ENCODE measurements around the gene INTS14.
A peak's percentile ranks its signal among the peaks of the same experiment; 100 is the strongest.
"Not testable (repeated sequence)": the region's sequence is repeated elsewhere in the genome, so short reads cannot be mapped to it uniquely, and the experiment has no call there.

The INTS14 gene

GRCh38 chr15:65633752-65634151, 22.8 kb upstream of the INTS14 start:
- no peak for DNase-seq
- intact Hi-C loops (cut with DNase I): no loop called here

DNA sequence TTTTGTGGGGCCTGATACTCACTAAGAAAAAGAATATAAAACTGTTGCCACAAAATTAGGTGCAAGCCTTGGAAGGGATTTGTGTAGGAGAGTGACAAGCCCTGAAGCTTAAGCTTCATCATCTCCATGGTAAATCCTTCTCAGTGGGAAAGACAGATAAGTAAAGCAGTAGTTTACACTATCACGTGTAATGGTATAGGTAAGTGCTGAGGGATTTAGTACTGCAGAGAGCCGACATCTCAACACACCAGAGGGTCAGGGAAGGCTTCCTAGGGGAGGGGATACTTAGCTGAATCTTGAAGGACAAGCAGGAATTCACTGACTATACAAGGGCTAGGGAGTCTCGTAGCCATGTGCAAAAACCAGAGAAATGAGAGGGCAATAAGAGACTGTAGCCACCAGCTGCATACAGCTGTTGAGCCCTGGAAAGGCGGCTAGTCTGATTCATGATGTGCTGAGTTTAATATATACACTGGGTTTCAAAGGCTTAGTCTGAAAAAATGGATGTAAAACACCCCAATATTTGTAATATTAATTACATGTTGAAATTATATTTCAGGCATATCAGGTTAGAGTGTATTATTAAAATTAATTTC, 21.9 kb upstream of the INTS14 start:
- intact Hi-C loops (cut with DNase I): no loop called here
- no peak for DNase-seq

DNA sequence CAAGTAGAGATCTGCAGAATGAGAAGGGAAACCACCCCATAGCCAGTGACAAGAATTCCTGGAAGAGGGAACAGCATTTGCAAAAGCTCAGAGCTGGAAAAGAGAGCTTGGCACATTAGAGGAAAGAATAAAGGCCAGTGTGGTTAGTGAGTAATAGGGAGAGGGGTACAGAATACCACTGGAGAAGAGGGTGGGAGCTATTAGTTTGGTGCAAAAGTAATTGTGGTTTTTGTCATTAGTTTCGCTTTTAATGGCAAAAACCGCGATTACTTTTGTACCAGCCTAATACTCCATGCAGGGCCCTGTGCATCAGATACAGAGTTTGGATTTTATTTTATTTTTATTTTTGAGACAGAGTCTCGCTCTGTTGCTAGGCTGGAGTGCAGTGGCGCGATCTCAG, 20.6 kb upstream of the INTS14 start:
- DNase-seq: no peak
- intact Hi-C loops (cut with DNase I): no loop called here

GRCh38 chr15:65630760-65631159, 19.8 kb upstream of the INTS14 start:
- DNase-seq: no peak
- intact Hi-C loops (cut with DNase I): no loop called here

- intact Hi-C loops (cut with DNase I): no loop called here
- no peak for DNase-seq
Measured at GRCh38 chr15:65629548-65629947, 18.6 kb upstream of the INTS14 start.

DNA sequence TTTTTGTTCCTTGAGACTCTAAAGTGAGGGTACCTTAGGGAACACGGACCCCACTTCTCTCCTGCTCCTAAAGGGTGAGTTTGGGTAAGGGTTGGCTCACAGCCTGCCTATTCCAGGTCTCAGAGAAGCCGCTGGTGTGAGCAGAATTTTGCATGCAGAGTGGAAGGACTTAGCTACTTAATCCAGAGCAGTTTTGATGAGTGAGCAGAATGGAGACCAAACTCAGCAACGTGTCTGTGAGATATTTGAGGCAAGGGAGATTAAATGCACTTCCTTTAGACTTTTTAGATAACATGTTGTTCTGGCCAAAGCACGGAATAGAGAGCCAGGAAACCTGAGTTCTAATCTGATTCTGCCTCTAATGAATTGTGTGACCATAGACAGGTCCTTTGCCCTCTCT, 15.9 kb upstream of the INTS14 start:
- DNase-seq: no peak
- intact Hi-C loops (cut with DNase I): no loop called here

DNA sequence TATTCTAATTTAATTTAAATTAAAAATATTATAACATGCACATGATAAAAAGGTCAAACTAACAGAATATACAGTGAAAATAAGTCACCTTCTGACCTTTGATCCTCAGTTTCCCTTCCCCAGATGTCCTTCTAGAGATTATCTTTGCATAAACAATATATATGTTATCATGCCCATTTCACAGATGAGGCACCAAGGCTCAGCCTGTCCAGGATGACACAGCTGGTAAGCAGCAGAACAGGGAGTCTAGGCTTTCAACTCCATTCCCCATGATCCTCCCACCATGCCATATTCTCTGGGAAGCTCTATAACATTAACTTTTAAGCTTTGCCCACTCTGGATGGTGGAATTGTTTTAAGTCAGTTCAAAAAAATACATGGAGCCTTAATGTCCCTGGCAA, 12.2 kb upstream of the INTS14 start:
- intact Hi-C loops (cut with DNase I): no loop called here
- DNase-seq: no peak

DNA sequence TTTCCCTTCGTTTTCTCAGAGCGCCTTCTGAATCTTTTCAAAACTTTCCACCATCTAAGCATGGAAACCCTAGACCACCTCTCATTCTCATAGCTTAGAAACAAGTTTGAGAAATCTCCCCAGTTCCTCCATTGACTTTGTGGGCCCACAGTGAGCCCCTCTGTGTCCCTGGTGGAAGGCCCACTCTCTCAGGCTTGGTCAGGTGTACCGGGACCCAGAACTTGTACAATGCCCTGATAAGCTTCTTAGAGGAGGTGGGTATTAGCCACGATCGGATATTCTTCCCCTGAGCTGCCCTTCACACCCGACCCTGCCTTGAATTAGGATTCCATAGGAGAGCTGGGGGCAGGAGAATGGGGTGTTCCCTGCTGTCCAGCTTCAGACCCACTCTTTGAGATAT, 10.7 kb upstream of the INTS14 start, which contains the start of gene SLC24A1:
Gene SLC24A1, plus strand, starts transcription at position 301 of the 400 bp plus-strand sequence. CDS start 2,143 bp downstream, outside the sequence.
- intact Hi-C loops (cut with DNase I): no loop called here
- DNase-seq: no peak

DNA sequence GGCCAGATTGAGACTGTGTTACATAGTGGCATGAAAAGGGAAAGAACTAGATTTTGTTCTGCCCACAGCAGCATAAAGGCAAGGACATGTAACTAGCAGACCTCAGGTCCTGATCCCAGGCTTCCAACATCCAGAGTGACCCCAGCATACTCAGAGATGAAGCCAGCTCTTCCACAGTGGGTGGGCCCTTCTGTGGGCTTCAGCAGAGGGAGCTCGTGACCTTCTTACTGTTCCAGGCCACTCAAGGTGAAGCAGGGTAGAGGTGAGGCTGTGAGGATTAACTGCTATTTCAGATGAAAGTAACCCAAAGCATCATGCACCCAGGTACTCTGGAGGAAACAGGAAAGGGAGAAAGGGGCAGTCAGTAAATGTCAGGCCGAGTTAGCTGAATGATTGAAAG, 9.9 kb upstream of the INTS14 start:
- intact Hi-C loops (cut with DNase I): no loop called here

GRCh38 chr15:65619626-65620290, 8.8 kb upstream of the INTS14 start:
- DNase-seq: no peak
- intact Hi-C loops (cut with DNase I): loop anchor here (10.0 kb wide), 1 partner anchor 675 kb away; the partner anchor contains the start of gene DIS3L

More for the DNA sequence above, 9.9 kb upstream of the INTS14 start:
- DNase-seq: no peak

DNA sequence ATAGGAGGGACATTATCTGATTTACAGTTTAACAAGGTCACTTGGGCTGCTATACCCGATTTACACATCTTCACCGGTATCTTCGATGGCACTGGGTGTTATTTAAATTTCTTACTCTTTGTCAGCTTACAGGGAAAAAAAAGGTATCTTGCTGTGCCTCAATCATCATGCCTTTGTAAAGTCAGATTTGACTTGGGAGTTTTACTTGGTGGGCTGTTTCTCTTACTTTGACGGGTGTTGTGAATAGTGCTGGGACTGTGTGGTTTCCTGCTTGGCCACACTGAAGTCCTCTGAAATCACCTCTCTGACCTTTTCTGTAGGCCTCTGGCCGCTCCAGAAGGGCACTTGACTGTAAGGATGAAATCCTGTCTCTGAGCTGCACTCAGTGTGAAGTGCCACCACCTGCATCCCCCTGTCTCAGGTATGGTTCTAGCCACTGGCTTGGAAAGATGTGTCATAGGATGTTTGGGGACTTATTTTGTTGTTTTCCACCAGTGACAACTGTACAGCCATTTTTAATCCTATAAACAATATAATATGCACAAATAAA, 7.7 kb upstream of the INTS14 start:
- intact Hi-C loops (cut with DNase I): loop anchor here (10.0 kb wide), 1 partner anchor 676 kb away; the partner anchor contains the start of gene DIS3L

GRCh38 chr15:65615887-65616286, 5.0 kb upstream of the INTS14 start:
- not testable (repeated sequence) for DNase-seq
- intact Hi-C loops (cut with DNase I): loop anchor here (10.0 kb wide), 1 partner anchor 679 kb away; the partner anchor contains the start of gene DIS3L

More for the DNA sequence above, 7.7 kb upstream of the INTS14 start:
- no peak for DNase-seq

DNA sequence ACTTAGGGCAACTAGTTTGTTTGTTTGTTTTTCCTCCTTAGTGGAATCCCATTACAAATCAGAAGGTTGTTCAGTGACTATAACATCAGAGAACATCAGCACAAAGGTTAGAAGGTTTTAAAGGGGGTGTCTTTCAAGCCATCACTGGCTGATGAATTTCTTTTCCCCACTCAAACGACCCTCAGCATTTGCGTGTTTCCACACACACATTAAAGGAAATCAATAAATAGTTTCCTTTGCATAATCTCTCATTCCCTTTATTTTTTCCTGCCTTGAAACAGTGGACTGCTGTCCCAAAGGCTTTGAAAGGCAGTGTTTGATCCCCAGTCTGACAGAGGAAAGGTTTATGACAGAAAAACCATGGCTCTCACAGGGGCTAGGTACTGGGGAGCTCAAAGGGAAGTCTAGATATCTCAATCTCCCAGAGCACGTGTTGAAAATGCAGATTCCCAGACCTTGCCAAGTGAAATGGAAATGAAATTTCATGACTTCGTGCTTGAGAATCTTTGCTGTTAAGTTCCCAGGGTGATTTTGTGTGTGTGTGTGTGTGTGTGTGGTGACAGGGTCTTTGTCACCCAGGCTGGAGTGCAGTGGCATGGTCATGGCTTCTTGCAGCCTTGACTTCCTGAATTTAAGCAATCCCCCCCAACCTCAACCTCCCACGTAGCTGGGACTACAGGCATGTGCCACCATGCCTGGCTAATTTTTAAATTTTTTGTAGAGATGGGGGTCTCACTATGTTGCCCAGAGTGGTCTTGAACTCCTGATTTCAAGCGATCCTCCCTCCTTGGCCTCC, 2.2 kb upstream of the INTS14 start:
- DNase-seq: no peak
- intact Hi-C loops (cut with DNase I): loop anchor here (10.0 kb wide), 1 partner anchor 682 kb away; the partner anchor contains the start of gene DIS3L

DNA sequence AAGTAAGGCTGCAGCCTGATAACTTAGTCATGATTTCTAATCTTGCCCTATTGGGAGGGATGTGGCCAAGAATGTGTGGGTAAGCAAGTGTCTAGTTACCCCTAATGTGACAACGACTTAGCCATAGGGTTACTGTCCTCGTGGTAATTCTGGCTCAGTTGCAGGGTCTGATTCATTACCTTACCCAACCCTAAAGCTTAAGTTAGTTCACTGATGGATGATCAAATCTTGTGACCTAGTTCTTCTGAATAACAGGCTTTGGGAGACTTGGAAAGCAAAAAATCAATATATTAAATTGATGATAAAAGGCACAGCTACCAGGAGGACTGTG, 1.6 kb upstream of the INTS14 start:
- intact Hi-C loops (cut with DNase I): loop anchor here (10.0 kb wide), 1 partner anchor 682 kb away; the partner anchor contains the start of gene DIS3L
- DNase-seq: no peak

- intact Hi-C loops (cut with DNase I): loop anchor here (10.0 kb wide), 1 partner anchor 683 kb away; the partner anchor contains the start of gene DIS3L
- DNase-seq: peak in 1 of 42 donors; percentile 6
Measured at GRCh38 chr15:65611888-65612615, 1.1 kb upstream of the INTS14 start.

DNA sequence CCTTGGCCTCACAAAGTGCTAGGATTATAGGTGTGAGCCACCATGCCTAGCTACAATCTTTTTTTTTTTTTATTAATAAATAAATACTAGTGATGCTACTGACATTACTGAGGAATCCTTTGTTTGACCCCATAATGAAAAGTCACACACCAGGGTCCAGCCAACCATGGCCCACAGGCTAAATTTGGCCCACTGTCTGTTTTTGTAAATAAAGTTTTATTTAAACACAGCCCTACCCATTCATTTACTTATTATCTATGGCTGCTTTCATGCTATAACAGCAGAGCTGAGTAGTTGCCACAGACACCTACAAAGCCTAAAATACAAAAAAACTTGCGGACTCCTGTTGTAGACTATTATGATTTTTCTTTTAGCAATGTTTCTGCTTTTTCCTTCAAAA, 7.4 kb downstream of the INTS14 start:
- no peak for DNase-seq
- intact Hi-C loops (cut with DNase I): no loop called here

DNA sequence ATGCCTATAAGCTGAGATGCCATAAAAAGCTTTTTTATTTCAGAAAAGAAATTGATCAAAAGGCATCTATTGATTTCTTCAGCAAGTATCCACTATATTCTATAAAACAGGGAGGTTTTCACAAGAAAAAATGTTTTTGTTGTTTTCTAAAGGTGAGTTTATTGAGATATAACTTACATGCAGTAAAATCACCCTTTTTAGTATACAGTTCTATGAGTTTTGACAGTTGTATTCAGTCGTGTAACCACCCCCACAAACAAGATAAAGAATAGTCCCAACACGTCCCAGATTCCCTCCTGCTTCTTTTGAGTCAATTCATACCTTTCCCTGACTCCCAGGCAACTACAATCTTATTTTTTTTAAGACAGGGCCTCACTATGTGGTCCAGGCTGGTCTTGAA, 7.8 kb downstream of the INTS14 start:
- DNase-seq: no peak
- intact Hi-C loops (cut with DNase I): no loop called here

DNA sequence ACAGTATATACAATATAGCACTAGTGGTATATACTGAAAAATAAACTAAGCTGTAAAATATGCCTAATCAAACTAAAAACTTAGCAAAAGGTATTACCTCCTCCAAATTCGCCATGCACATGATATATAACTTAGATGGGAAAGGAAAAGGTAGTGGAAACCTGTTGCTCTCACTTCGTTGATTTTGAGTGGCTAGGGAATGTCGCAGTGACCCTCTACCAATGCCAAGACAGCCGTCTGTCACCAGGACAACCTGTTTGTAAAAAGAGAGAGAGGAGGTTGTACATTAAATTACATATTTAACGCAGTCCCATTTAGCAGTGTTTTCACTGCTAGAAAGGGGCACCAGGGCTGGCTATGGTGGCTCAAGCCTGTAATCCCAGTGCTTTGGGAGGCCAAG, 11.3 kb downstream of the INTS14 start:
- intact Hi-C loops (cut with DNase I): loop anchor here (10.0 kb wide), 1 partner anchor 65 kb away; the partner anchor contains the start of gene HACD3
- DNase-seq: no peak

DNA sequence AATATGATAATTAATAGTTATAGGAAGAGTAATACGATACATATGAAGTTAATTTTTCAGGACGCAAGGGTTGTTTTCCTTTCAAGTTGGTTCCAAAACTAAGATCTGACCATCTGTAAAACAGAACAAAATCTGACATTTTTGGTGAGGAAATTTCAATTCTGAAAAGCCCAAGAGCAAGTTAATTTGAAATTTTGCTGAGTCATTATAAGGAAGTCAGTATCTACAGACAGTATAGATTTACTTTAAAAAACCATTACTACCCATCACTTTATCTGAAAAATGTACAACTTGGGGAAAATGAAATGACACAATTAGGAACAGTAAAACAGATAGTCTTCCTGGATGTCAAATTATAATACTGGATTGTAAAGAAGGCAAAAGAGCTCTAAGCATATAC, 12.5 kb downstream of the INTS14 start:
- DNase-seq: no peak
- intact Hi-C loops (cut with DNase I): loop anchor here (10.0 kb wide), 1 partner anchor 64 kb away; the partner anchor contains the start of gene HACD3

Data from head of caudate nucleus (tissue), 42 donors.